Limb (tissue), 2 donors: ENCODE data around the gene SSTR5.

Experiments
- DNase-seq, 2 donors: peaks; one replicate each; pipeline ENCODE4 v3.0.0-alpha.2; 2016; ENCODE audit errors: extremely low spot score in 2 of 2

Gene SSTR5

DNA sequence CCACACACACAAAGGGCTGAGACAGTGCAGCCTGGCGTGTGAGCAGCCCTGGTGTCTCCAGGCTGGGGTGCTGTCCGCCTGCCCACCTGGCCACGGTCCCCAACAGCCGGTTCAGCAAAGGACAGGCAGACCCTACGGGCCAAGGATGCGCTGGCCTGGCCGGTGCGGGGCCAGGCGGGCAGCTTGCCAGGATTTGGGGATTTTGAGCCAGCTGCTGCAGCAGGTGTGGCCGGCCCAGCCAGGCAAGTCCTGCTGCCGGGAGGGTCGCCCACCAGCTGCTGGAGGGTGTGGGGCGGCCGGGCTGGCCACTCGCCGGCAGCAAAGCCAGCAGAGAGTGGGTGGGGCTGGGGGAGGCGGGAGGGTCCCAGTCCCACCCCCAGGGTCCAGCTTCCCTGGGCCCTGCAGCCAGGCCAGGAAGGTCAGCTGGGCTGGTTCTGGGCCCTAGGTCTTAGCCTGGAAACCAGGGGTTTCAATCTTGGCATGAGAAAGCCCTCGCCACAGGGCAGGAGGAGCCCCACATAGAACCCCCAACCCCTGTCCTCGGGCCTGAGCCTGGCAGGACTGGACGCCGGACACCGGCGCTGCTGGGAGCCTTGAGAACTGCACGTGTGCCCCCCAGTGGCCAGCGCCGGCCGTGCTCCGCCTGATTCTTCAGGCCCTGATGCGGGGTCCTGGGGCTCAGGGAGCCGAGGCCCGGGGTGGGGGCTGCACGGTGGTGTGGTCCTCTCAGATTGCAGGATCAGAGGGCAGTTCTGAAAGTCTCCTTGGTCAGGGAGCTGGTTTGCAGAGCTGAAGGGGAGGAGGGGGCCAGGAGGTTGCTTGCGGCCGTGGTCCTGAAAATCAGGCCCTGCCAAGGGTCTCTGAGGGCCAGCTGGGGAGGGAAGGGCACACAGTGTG lies 17.6 kb upstream of the SSTR5 start:
- peak; percentile 56 to 83 for DNase-seq

DNA sequence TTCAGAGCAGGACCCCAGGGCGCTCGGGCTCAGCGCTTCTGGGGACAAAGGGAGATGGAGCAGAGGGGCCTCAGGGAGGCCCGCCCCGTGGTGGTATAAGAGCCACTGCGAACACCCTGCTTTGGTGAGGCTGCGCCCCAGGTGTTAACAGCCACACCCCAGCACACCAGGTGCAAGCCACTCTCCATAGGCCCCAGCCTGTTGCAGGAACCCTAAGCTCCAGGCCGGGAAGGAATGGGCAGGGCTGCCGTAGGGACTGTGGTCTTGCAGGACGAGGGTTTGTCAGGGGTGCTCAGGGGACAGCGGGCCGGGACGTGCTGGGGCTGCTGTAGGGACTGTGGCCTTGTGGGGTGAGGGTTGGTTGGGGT lies 17.0 kb upstream of the SSTR5 start:
- no peak for DNase-seq

DNA sequence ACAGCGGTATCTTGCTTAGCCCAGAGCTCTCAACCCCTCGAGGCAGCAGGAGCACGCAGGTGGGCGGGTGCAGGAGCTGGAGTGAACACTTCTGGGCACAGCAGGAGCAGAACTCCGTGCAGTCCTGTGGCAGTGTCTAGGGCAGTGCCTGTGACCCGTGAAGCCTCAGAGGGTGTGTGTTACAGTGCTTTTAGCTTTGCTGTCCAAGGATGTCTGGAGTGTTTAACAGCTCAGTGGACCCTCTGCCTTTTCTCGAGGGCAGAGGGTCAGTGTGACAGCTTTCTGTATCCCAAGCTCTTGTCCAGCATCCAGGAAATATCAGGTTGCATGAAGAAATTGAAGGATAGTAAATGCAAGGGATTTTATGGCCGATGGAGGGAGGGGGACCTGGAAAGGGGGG lies 16.4 kb upstream of the SSTR5 start:
- no peak for DNase-seq

DNA sequence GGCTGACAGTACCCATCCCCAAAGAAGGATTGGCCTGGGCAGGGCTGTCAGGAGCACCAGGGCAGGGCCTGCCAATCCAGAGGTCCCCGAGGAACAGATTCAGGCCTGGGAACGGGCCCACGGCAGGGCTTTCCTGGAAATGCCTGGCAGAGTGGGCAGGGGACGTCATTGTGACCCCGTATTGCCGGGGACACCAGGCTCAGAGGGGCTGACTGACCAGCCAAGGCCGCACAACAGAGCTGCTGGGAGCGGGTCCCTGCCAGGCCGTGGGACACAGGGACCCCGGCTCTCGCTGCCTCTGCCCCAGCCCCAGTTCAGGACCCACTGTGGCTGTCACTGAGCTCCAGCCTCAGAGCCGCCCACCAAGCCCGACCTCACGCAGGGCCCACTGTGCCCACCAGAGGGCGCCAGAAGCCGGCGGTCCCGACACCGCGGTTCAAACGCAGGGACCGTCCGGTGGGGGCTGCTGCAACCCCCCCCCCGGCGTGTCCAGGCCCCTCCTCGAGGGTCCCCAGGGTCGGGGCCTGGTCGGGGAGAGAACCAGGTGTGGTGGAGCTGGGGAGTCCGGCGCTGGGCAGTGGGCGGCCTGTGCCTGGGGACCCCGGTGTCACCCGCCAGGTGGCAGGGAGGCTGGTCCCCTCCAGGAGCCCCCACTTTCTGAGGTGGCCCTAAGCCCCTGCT lies 15.2 kb upstream of the SSTR5 start:
- DNase-seq: peak in 1 of 2 donors; percentile 71

DNA sequence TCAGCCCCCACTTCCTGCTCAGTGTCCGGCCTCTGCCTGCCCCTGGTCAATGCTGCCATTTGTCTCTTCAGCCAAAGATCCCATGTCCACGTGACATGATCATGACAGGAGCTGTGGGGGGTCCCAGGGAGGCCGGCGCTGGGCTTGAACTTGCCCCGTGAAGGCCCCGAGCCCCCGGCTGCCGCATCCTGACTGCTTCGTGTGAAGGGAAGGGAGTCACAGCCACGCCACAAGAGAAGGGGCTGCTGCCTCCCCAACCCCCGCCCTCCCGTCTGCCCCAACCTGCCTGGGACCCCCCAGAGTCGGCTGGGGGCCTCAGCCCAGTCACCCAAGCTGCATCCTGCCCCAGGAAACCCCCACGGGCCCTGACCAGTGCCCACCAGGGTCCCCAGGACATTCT lies 14.3 kb upstream of the SSTR5 start:
- no peak for DNase-seq

DNA sequence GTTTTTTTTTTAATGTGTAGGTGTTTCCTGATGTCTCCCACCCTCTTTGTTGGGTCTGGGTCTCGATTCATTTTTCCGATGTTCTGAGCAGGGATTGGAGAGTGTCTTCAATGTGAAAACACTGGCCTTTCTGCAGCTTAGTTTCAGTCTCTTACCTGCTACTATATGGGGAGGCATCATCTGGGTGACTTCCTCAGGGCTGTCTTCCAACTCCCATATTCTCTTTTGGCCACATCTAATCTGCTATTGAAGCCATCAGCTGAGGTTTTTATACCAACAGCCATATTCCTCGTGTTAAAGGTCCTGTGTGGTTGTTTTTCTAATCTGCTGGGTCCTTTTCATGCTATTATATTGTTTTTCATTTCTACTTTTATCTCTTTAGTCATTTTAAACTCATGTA lies 13.2 kb upstream of the SSTR5 start:
- no peak for DNase-seq

DNA sequence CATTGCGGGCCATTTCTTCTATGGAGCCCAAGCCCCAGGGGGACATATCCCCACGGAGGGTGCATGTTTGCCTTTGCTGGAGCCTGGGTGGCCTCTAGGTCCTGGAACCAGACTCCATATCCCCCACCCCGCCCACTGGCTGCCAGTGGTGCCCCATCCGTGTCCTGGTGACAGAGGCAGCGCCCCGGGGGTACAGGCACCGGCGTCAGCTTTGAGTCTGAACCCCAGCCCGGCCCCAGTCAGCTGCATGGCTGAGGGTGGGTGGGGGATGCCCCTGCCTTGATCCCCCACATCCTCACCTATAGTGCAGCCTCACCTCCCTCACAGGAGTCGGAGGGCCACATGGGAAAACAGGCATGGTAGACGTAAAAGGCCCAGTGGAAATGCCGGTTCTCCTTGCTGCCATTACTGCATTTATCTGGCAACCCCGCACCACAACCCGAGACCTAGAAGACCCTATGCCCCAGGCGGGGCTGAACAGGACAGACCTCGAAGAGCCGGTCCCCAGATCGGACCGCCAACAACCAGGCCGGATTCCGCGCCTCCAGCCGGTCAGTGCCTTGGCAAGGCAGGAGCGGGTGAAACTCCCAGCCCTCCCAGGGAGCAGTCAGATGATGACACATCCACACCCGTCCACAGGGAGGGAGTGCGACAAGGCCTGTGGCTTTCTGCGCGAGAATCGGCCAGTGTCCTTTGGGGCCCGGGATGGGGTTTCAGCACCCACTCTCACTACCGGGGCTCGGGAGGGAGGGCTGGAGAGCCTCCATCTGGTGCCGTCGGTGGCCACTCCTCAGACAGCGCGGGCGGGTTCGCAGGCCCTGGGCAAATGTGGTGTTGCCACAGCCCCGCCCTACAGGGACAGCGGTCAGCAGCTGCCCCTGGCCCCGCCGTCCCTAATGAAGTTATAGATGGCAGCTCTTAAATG lies 11.9 kb upstream of the SSTR5 start:
- DNase-seq: no peak

DNA sequence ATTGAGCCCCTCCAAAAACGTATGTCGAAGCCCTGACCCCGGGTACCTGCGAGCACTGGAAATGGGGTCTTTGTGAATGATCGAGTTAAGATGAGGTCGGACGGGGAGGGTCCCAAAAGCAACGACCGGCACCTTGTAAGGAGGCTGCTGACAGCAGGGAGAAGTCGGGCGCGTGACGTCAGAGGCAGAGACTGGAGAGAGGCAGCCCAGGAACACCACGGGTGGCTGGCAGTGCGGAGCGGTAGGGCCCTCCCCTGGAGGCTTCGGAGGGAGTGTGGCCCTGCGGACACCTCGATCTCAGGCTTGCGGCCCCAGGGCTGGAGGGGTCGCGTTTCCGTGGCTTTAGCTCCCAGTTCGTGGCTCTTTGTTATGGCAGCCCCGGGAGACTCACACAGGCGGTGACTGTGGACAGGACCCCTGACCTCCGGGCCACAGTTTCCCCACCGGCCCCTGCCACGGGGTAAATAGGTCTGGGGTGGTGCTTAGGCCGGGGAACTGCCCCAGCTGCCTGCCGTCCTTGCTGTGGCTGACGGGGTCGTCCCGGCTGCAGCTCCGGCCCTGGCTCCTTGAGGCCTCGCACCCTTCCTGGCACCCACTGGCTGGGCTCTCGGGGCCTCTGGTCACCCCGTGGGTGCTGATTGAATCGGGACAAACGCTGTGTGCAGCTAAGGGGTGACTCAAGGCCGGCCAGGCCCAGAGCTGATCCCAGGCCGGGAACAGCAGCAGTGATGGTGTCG lies 10.6 kb upstream of the SSTR5 start:
- DNase-seq: no peak

DNA sequence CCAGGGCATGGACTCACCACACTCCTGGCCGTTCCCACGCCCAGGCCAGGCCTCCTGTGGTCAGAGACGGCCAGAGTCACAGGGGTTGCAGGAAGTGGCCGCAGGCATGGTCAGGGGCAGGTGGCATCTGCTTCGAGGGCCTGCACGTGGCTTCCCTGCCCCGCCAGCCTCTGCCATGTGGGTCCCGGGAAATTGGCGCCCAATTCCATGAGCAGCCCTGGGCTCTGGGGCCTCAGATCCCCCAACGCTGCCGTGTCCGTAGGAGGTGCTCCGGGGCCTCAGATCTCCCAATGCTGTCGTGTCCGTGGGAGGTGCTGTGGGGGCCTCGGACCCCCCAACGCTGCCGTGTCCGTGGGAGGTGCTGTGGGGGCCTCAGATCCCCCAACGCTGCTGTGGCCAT lies 9.7 kb upstream of the SSTR5 start:
- DNase-seq: no peak

DNA sequence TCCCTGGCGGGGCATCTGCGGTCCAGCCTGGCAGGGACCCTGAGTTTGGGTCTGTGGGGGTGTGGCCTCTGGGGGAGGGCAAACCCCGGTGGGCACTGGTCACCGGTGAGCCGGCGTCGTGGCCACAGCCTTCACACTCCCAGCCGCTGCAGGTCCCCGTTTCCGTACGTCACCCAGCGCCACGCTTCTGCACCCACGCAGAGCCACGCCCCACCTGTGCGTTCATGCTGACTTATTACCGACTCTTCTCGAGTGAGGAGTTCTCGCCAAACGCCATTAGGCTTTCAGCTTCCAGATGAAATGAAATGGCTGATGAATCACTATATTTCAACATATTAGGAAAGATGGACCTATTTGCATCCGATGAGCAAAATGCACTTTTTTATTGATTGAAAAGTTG lies 8.8 kb upstream of the SSTR5 start:
- DNase-seq: no peak

DNA sequence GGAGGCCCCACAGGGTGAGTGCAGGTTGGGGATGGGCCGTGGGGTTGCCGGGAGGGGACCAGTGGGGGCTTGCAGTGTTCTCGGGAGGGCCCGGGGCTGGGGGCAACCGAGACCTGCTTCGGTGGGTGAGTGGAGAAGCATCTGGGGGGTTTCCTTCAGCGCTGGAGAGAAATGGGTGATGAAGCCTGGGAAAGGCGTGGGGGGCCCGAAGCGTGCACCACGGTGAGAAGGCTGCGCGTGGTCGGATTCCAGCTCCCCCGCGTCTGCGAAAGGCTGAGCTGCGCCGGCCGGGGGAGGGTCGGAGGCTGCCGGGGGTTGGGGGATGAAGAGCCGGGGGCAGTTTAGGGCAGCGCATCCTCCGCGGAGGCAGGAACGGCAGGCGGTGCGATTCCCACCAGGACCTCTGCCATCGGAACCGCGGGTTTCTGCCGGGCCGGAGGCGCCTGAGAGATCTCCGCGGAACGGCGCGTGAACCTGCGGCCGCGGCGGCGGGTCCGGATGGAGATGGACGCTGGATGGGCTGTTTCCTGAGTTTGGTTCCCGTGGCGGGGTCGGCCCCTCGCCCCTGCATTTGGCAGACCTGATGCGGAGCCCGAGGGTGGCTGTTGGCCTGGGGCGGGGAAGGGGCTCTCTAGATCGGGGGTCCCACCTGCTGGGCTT lies 6.9 kb upstream of the SSTR5 start:
- DNase-seq: no peak

DNA sequence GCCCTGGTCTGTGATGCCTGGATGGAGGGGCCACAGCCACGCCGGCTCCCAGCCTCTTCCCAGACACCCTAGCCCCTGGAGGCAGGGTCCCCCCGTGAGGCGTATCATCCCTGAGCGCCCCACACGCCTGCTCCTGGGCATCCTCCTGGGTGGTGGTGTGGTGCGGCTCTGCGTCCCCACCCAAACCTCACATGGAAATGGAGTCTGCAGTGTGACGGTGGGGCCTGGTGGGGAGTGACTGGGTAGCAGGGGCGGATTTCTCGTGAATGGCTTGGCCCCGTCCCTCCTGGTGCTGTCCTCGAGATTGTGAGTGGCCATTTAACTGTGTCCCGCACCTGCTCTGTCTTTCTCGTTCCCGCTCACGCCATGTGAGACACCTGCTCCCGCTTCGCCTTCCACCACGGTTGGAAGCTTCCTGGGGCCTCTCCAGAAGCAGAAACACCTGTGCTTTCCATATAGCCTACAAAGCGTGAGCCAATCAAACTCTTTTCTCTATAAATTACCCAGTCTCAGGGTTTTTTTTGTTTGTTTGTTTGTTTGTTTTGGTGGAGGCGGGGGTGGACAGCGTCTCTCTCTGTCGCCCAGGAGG lies 5.9 kb upstream of the SSTR5 start:
- no peak for DNase-seq

DNA sequence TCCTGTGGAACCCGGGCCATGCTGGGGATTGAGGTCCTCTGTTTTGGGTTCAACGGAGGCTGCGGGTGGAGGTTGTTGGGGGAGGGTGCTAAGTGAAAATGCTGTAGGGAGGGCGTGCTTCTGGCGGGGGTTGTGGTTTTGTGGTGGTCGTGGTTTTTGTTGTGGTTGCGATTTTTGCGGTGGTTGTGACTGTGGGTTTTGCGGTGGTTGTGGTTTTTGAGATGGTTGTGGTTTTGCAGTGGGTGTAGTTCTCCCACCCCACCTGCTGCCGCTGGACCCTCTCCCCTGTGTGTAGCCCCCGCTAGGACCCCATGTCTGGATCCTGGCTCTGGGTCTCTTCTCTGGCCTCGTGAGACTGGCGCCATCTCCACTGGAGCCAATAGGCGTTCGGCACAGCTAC lies 4.9 kb upstream of the SSTR5 start:
- DNase-seq: no peak

DNA sequence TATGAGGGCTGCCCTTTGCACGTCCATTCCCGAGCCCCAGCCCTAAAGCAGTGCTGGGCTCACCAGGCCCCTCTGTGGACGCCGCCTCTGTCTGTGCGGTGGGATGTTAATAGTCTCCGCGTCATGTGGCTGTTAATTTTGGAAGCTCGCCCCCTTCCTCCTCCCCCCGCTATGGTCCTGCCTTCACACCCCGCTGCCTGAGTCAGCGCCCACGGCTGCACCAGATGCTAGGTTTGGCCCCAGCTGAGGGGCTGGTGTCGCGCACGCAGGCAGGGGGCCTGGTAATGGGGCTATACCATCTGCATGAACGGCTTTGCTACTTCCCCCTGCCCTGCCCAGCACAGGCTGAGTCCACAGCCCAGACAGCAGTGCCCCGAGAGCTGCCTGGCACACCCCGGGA lies 4.1 kb upstream of the SSTR5 start:
- DNase-seq: no peak

DNA sequence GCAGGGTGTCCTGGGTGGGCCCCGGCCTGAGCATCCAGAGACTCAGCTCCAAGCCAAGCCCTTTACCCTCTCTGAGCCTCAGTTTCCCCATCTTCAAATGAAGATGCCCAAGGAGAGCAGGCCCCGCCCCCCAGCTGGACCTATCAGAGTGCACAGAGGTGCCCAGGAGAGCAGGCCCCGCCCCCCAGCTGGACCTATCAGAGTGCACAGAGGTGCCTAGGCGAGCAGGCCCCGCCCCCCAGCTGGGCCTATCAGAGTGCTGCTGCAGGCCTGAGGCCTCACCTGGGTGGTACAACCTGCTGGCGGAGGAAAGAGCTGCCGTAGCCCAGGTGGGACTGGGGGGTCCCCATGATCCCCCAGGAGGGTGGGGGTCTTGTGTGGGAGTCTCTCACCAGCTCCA lies 3.4 kb upstream of the SSTR5 start:
- DNase-seq: no peak

DNA sequence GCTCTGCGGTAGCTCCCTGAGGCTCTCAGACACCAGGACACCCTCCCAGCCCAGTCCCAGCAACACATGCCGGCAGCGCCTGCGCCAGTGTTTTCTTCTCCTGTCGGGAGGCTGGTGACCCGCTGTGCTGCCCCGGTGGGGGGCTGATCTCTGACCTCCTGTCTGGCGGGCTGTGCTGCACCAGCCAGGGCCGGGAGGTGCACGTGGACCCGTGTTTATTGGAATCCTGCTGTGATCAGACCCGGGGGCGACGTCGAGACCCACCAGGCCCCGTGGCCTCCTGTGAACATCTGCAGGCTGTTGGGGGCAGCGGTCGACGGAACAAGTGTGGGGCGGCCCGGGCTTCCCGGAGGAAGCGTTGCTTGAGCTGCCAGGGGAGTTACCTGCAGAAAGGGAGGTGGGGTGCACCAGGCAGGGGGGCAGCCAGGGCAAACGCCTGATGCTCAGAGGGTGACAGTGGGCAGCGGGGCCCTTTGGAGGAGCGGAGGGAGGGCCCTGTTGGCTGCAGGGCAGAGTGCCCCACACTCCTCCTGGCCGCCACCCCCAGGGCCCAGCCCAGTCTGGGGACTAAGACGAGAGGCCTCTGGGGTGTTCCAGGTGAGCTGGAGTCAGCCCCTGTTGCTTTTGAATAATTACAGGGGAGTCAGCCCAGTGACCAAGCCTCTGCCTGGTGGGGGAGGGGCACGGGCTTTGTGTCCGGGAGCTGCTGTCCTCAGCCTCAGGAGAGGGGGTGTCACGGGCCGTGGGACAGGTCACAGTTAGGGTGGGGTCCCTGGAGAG lies 2.3 kb upstream of the SSTR5 start:
- no peak for DNase-seq

DNA sequence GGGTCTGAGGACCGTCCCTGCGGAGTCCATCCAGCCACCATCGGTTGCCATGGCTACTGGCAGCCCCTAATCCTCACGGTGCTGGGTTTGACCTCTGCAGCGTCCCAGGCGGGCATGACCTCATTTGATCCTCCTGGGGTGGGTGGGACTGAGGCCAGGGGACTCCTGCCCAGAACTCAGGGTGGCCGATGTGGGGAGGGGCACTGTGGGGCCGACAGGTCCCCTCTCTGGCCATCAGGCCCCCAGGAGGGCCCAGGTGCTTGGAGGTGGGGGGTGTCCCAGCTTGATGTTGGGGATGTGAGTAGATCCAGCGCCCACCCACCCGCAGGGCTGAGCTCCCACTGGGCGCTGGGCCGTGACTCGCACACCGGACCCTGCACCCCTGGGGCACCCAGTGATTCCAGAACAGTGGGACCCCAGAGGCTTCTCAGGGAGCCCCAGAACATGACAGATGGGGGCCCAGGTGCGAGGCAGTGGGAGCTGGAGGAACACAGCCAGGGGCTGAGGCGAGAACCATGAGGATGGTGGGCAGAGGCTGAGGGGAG lies 1.6 kb upstream of the SSTR5 start:
- DNase-seq: no peak

DNA sequence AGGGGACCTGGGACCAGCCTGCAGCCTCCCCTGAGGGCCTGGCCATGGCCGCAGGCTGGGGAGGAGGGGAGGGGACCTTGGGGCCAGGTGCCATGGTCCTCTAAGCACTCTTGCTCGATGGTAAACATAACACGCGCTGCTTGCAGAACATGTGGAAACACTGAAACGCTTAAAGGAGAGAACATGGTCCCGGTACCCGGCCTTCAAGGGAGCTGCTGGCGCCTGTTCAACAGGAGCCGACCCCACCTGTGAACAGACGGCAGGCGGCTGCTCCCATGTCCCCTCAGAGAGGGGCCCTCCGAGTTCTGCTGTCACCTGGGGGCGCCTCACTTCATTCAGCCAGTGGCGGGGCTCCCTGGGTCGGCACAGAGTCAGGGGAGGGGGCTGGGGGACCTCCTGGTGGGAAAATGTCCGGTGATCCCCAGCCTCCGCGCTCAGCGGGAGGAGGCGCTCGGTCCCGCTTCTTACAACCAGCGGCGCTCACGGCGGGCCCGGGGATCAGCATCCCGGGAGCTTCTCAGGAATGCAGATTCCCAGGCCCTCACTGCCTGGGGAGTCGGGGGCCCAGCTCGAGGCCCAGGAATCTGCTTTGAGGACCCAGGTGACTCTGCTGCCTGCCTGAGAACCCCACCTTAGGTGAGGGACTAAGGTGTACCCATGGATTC lies 854 bp upstream of the SSTR5 start:
- no peak for DNase-seq

DNA sequence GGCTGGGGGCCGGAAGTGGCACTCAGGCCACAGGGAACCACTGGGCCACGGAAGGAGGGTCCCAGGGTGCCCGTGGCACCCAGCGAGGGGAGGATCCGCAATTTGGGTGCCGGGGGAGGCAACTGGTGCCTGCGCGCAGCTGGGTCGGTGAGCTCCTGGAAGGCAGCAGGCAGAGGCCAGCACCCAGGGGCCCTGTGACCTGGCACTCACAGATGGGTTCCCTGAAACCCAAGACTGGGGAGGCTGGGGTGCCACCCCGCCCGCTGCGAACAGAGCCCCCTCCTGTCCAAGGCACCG lies 663 bp downstream of the SSTR5 start:
- DNase-seq: no peak
